ENCODE data around the gene GLYR1. TPM values are rescaled to one million over a fixed set of nuclear protein-coding genes. Genes with fewer than 3 reads are reported as not detected.

Gene GLYR1
- total and polyA plus RNA-seq, 2 donors from 2014 or later, result 47.9 to 119 TPM

DNA sequence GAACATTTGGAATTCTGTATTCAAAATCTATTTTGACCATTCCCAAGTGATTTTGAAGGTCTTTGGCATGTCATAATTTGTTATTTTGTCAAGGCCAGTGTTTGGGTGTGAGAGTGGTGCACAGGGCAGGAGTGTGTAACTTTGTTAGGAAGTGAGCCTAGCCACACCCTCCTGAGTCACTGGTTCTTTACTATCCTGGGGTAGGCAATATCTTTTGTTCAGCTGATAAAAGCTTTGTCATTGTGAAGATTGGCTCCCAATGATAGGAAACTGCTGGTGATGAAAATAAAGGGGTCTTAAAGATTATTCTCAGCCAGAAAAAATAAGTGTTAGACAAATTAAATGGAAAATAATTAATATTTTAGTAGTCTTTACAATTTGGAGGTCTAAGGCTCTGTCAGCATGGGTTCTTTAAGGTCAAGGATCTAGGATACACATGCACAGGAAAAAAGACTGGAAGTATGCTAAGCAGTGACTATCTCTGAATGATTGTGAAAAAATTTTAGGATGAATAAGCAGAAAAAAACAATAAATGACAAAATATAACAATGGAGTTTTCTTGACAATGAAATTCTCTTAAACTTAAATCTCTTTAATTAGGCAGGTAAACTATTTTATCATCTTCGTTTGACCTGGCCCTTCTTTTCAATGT lies 5.3 kb upstream of the GLYR1 start:
- peaks cover 0 to 11% (median 4%) of the 10 kb centered on the region in 3 donors for H3K4me1 ChIP-seq (ENCODE audit: control insufficient read depth in 2 of 3, insufficient read depth in 2 of 3, low read depth in 1 of 3, low read length in 3 of 3)
- peaks cover 0 to 26% (median 12%) of the 10 kb centered on the region in 3 donors for H3K36me3 ChIP-seq (ENCODE audit: control insufficient read depth in 2 of 3, insufficient read depth in 3 of 3, low read length in 3 of 3)
- H3K4me3 ChIP-seq (ENCODE audit: low read length in 3 of 3), result no peak overlapping the region
- no peak overlapping the region for H3K27ac ChIP-seq (ENCODE audit: low read depth in 2 of 2, low read length in 2 of 2)
- no peak for DNase-seq
- no peak for FAIRE-seq
- intact Hi-C loops (cut with DNase I), result no loop called here
- H3K9ac ChIP-seq (ENCODE audit: low read length in 3 of 3), result no peak overlapping the region
- TF ChIP-seq, protein P1, sequence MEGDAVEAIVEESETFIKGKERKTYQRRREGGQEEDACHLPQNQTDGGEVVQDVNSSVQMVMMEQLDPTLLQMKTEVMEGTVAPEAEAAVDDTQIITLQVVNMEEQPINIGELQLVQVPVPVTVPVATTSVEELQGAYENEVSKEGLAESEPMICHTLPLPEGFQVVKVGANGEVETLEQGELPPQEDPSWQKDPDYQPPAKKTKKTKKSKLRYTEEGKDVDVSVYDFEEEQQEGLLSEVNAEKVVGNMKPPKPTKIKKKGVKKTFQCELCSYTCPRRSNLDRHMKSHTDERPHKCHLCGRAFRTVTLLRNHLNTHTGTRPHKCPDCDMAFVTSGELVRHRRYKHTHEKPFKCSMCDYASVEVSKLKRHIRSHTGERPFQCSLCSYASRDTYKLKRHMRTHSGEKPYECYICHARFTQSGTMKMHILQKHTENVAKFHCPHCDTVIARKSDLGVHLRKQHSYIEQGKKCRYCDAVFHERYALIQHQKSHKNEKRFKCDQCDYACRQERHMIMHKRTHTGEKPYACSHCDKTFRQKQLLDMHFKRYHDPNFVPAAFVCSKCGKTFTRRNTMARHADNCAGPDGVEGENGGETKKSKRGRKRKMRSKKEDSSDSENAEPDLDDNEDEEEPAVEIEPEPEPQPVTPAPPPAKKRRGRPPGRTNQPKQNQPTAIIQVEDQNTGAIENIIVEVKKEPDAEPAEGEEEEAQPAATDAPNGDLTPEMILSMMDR (IDR thresholded peaks at IDR 0.05; ENCODE audit: borderline replicate concordance, extremely low read depth, insufficient read depth), result no peak
- no peaks in the 10 kb centered on the region for H3K27me3 ChIP-seq (ENCODE audit: control insufficient read depth, insufficient read depth, low read length)
- no peaks in the 10 kb centered on the region for H3K9me3 ChIP-seq (ENCODE audit: control insufficient read depth in 2 of 3, insufficient read depth in 1 of 3, low read length in 3 of 3)

DNA sequence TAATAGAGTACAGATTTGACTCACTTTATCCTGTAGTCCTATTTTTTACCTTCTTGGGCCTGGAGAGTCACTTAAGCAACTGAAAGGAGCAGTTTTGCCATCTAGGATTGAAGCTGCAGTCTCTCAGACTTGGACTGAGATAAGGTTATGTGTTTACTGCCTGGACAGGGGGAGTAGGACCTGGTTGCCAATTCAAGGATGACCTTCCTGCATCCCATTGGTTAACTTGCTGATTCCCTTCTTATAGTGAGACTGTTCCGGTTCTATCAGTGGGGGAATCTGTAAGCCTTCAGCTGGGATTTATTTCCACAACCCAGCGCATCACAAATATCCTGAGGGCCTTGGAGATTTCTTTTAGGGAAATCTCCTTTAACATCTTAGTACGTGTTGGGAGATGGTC lies 3.1 kb upstream of the GLYR1 start:
- Histone ChIP-seq H3K27ac (ENCODE audit: low read depth in 2 of 2, low read length in 2 of 2) (no peak overlapping the region), H3K36me3 (ENCODE audit: control insufficient read depth in 2 of 3, insufficient read depth in 3 of 3, low read length in 3 of 3) (peaks cover 0 to 11% (median 3%) of the 10 kb centered on the region in 3 donors), H3K27me3 (ENCODE audit: control insufficient read depth, insufficient read depth, low read length) (no peaks in the 10 kb centered on the region), H3K9me3 (ENCODE audit: control insufficient read depth in 2 of 3, insufficient read depth in 1 of 3, low read length in 3 of 3) (no peaks in the 10 kb centered on the region), H3K4me3 (ENCODE audit: low read length in 3 of 3) (peak overlapping the region in 2 of 3 donors; percentile 30 to 39), H3K9ac (ENCODE audit: low read length in 3 of 3) (no peak overlapping the region), H3K4me1 (ENCODE audit: control insufficient read depth in 2 of 3, insufficient read depth in 2 of 3, low read depth in 1 of 3, low read length in 3 of 3) (peaks cover 0 to 21% (median 8%) of the 10 kb centered on the region in 3 donors)
- intact Hi-C loops (cut with DNase I), result no loop called here
- FAIRE-seq (no peak), DNase-seq (no peak)
- TF ChIP-seq, protein P1 (IDR thresholded peaks at IDR 0.05; ENCODE audit: borderline replicate concordance, extremely low read depth, insufficient read depth), result no peak

DNA sequence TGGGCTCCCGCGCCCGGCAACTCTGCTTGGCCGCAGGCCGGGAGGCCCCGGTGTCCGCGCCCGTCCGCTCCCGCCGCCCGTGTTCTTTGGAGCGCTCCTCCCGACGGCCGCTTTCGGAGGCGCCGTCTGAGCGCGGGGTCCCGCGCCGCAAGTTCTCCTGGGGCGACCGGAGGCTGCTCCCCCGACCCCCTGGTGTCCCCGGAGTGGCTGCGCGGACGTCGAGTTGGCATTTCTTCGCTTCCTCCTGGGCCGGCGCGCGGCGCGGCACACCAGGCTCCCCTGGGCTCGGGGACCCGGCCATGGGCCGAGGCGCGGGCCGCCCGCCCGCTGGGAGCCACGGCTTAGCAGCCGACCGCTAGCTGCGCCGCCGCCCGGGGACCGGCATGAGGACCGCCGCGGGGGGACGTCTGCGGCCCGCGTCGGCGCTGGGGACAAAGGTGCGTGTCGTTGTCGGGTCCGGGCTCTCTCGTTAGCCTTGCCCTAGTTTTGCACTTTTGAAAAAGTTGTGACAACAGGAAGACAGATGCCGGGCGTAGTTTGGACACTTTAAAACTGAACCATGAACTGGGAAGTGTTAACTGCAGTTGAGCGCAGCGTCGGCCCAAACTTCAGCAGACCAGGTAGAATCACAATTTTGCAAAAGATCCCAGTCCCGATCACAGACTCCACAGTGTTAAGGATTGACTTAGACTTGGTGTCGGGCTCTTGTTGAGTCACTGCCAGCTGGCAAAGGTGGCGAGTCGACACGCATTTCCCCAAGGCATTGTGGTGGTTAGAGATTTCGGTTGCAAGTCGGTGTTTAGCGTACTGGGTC lies 893 bp upstream of the GLYR1 start:
- H3K9ac ChIP-seq (ENCODE audit: low read length in 3 of 3), result peak overlapping the region; percentile 76 to 93 (median 78)
- DNase-seq (peak in 4 of 5 donors; percentile 17 to 49 (median 36)), FAIRE-seq (no peak)
- peaks cover 0 to 23% (median 8%) of the 10 kb centered on the region in 3 donors for H3K4me1 ChIP-seq (ENCODE audit: control insufficient read depth in 2 of 3, insufficient read depth in 2 of 3, low read depth in 1 of 3, low read length in 3 of 3)
- H3K27me3 ChIP-seq (ENCODE audit: control insufficient read depth, insufficient read depth, low read length), result no peaks in the 10 kb centered on the region
- H3K9me3 ChIP-seq (ENCODE audit: control insufficient read depth in 2 of 3, insufficient read depth in 1 of 3, low read length in 3 of 3), result no peaks in the 10 kb centered on the region
- intact Hi-C loops (cut with DNase I), result no loop called here
- TF ChIP-seq, protein P1 (IDR thresholded peaks at IDR 0.05; ENCODE audit: borderline replicate concordance, extremely low read depth, insufficient read depth), result no peak
- peaks cover 1 to 15% (median 12%) of the 10 kb centered on the region in 3 donors for H3K36me3 ChIP-seq (ENCODE audit: control insufficient read depth in 2 of 3, insufficient read depth in 3 of 3, low read length in 3 of 3)
- H3K4me3 ChIP-seq (ENCODE audit: low read length in 3 of 3), result peak overlapping the region; percentile 86 to 94 (median 89)
- peak overlapping the region; percentile 90 to 91 for H3K27ac ChIP-seq (ENCODE audit: low read depth in 2 of 2, low read length in 2 of 2)

Data from kidney (tissue), 14 donors.